ENCODE results near the gene RUBCNL.
"Not testable (repeated sequence)": the region's sequence is repeated elsewhere in the genome, so short reads cannot be mapped to it uniquely, and the experiment has no call there.

The RUBCNL gene, protein sequence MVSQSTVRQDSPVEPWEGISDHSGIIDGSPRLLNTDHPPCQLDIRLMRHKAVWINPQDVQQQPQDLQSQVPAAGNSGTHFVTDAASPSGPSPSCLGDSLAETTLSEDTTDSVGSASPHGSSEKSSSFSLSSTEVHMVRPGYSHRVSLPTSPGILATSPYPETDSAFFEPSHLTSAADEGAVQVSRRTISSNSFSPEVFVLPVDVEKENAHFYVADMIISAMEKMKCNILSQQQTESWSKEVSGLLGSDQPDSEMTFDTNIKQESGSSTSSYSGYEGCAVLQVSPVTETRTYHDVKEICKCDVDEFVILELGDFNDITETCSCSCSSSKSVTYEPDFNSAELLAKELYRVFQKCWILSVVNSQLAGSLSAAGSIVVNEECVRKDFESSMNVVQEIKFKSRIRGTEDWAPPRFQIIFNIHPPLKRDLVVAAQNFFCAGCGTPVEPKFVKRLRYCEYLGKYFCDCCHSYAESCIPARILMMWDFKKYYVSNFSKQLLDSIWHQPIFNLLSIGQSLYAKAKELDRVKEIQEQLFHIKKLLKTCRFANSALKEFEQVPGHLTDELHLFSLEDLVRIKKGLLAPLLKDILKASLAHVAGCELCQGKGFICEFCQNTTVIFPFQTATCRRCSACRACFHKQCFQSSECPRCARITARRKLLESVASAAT

DNA sequence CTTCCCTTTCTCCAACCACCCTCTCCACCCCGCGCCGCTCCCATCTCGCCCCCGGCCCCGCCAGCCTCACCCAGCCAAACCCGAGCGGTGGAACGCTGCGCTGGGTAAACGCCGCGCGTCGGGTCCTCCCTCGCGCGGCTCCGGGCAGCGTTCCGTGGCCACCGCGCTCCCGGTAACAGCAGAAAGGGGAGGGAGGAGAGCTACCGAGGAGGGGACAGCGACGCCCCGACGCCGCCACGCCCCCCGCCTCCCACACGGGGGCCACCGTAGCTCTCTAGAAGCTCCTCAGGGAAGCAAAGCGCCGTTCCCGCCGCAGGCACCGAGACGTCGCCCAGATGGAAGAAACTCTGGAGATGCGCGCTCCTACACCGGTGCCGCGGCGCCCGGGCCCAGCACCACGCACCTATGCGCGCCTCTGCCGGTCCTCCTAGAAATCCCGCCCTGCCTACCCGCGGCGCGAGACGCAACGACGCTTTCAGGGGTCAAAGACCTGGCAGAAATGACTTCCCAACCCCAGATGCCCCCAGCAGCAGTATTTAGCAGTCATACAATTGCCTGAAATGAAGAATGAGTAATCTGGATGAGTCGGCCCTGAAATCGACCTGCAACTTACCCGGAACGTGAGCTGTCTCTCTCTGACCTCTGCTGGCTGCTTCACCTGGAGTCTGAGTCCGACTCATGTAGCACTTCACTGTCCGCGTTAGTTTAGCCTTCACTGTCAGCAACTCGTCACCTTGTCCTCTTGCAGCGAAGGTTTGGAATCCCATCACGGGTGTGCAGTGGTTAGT is at the start of gene RUBCNL:
Gene RUBCNL (minus strand): TSS at position 189 of the 788 bp plus-strand sequence. CDS start 14,777 bp downstream, outside the sequence.
- DNase-seq = no peak

DNA sequence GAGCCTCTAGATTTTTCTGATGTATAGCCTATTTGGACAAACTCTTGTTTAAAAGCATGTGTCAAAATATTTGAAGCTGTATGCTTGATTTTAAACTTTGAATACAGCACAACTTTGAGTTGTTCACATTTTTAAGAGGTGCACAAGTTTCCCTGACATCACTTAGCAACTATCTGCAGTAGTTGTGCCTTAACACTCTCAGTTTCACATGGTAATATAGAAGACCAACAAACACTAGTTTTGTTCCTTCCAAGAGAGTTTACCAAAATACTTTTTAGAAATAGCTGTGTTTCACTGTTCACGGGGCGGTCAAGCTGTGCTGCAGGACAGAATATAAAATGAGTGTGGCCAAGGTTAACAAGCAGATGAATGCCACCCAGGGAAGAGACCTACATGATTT is 42.5 kb upstream of the RUBCNL start:
- not testable (repeated sequence) for DNase-seq

DNA sequence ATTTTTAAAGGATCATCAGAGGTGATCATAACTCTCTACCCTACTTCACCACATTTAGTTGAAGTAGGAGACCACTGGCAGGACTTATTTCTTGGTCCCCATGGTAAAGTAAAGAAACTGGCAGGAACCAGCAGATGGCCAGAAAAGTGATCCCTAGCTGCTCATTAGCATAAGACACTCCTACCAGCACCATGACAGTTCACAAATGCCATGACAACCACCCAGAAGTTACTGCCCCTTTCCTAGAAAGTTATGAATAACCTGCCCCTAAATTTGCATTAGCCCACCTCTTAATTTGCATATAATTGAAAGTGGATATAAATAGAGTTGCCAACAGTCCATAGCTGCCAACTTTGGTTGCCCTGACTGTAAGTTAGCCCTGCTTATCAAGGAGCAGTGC is 18.4 kb upstream of the RUBCNL start:
- no peak for DNase-seq

DNA sequence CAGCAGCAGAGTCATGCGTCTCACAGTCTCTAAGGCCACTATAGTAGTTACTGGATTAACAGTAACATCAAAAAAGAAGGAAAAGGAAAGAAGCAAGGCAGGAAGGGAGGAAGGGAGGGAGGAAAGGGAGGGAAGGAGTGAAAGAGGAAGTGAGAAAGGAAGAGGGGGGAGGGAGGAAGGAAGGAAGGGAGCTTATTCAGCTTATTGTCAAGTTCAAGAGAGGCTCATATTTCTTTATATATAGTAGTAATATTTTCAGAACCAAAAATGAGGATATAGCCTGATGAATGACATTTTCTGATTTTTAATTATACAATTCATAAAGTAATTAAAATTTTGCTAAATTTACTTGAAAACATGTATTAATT is 17.7 kb upstream of the RUBCNL start:
- DNase-seq = no peak

DNA sequence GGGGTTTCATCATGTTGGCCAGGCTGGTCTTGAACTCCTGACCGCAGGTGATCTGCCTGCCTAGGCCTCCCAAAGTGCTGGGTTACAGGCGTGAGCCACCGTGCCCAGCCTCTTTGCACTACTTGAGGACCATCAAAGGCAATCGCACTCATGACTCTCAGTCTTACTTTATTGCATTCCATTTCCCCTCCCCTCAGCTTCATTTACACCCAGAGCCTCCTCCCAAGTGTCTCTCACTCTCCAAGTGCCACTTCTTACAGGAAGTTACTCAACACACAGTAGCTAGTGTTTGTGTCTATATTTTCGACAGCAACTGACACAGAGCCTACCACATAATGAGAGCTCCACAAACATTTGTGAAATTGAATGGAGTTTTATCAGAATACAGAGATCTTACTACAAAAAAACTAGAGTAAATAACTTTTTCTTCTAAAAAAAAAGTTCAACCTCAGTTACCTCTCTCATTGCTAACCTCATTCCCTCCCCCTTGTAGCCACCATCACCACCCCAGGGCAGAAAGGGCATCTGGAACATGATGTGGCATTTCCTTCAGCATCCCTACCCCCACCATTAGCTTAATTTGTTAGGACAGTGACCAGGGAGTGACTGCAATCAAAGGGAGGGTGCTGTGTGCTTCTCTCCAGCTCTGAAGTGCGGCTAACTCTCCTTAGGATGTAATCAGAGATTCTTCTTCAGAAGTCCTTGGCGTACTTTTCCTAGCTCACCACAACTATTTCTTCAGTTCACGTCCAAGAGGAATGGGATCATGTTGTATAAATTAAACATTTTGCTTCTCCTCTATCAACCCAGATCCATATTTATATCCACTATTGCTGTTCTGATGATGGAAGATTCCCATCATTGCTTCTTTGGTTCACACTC is 17.0 kb upstream of the RUBCNL start:
- DNase-seq = no peak

DNA sequence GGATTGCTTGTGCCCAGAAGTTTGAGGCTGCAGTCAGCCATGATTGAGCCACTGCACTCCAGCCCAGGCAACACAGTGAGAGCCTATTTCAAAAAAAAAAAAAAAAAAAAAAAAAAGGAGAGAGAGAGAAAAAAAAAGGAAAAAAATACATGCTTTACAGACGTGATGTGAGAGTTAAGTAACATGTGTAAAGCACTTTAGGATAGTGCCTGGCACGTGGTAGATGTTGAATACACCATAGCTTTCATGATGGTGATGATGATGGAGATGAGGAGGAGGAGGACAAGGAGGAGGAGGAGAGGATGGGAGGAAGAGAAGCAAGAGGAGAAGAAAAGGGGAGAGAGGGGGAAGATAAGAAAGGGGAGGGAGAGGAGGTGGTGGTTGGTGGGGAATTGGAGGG is 15.1 kb upstream of the RUBCNL start:
- no peak for DNase-seq

DNA sequence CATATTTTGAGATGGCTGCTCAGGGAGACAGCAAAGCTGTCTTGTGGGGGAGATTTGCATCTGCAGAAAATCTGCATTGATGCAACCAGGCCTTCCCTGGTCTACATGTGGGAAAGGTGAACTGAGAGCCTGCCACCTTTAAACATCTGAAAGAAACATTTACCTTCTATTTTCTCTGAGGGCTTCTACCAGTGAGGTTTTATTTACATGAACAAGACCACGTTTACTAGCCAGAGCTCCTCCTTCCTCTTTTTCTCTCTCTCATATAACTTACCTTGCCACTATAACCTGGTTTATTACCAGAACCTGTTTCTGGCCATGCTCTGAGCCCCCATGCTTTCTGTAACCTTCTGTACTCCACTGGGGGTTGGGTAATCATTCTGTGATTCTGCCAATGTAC is 14.4 kb upstream of the RUBCNL start:
- no peak for DNase-seq

DNA sequence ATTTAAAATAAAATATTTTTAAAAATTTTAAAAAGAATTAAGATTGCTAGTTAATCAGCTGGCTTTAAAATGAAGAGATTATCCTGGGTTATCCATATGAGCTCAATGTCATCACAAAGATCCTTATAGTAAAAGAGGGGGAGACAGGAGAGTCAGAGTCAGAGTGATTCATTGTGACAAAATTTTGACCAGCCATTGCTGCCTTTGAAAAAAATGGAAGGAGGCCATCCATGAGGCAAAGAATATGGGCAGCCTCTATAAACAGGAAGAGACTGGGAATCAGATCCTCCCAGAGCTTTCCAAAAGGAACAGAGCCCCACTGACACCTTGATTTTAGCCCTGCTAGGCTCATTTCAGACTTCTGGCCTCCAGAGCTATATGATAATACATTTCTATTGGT is 9.3 kb upstream of the RUBCNL start:
- DNase-seq = no peak

DNA sequence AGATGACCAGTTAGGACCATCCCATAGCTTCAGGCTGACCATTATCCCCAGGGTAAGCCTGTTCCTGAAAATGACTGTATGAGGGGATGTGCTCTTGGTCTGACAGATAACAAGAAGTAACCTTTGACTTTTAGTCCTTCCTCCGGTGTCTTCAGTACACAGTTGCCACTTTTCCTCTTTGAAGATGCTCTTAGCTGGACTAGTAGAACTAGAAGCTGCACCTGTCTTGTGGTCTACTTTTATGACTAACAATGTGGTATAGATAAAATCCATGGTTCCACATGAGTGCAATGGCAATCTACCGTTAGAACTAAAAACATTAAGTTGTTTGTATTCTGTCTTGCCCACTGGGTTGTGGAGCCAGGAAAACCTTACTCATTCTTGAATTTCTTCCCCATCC is 5.9 kb upstream of the RUBCNL start:
- no peak for DNase-seq

DNA sequence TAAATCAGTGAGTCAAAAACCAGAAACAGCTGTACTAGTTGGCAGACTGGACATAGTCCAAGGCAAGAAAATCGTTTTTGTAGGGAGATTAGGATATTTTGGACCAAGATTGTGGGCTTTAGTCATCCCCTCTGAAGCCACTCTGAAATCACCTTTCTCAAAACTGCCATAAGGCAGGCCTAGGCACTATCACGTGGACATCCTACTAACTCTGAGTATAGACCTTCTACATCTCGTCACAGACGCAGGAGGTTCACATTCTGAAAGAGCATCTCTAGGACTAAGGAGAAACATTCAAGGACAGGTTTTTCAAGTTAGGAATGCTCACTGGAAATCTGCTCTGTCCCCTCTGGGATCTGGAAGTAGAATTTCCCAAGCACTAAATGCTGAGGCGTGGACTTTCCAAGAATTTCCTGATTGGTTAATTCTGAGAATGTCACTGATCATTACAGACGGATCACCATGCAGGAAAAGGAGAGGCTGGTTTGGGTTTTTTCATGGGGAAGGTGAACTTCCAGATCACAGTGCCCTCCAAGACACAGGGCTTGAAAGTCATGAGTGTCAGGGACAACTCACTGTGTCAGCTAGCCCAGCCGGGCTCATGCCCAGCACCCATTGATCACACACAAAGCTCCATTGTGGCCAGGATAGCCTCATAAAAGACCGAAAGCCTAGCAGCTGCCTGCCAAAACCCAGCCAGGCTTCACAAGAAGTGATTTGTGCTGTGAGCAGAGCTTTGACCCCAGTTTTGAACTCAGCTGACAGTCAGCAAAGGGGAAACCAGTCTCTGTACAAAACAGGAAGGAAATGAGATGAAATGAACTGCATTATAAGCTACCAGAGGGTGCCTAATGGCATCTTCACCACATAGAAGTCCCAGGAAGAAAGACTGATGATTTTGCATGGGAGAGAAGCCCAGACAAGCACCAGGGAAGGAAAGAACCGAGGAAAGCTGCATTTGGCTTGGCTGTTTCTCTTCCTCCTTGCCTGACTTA is 2.7 kb upstream of the RUBCNL start:
- no peak for DNase-seq

DNA sequence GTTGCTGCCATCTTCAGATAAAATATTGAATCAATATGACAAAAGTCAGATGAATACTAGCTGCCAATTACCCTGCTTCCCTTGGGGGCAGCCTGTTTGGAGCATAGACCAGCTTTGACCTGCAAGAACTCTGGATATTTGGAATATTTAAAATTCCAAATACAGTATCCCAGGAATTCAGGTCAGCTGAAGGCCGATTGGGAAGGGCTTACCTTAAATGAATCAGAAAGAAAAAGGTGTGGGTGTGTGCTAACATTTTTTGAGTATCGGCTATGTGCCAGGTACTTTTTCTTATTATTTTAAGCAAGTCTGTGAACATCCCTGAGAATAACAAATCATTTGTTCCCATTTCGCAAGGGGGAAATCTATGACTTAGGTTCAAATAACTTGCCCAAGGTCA is 1.8 kb upstream of the RUBCNL start:
- no peak for DNase-seq

DNA sequence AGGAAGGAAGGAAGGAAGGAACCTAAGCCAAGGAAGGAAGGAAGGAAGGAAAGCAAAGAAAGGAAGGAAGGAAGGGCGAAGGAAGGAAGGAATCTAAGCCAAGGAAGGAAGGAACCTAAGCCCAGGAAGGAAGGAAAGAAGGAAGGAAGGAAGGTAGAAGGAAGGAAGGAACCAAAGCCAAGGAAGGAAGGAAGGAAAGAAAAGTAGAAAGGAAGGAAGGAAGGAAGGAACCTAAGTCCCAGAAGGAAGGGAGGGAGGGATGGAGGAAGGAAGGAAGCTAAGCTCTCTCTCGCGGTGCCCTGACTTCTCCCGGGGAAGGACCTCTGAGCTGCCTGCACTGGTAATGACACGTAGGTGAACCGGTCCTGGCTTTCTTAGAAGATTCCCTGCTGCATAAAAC is 1.3 kb upstream of the RUBCNL start:
- no peak for DNase-seq

DNA sequence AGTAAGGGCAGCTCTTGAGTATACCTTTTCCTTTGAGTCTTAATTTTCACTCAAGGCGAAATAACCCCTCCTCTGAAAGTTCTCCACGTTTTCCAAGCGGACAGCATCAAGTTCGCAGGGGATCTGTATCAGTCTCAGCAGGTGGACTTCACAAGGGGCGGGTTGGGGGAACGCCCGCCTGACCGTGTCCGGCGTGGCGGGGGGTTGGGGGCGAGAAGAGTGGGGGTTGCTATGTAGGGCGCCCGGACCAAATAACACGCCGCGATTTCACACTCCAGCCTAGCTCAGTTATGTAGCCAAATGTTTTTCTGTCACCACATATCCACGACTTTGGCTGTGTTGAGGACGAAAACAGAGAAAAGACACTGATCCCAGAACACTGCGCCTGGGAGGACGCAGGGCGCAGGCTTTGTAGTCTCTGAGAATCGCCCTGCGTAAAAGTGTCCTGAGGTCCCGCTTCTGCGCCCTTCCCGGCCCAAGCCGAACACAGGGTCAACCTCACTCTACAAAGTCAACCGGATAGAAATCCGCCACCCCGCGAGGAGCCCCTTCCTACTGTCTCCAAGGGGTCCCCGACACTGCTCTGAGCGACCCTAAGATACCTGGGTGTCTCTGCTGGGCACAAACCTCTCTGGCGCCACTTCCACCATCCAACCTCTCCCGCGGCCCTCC is 524 bp downstream of the RUBCNL start:
- no peak for DNase-seq

DNA sequence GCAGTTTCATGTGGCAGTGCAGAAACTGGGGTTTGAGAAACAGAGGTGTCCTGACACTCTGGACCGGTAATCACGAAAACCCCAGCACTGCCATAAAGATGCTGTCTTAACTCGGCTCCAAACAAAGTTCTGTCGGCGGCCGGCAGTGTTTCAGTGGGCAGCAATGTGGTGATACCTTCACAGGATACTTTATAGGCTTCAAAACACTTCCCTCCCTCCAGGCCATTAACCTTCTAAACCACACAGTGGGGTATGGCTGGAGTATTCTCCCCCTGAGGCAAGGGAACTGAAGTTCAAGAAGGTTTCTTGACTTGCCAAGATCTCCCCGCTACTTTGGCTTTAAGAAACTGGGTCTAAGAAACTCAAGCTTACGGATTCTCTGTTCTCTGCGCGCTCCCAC is 1.1 kb downstream of the RUBCNL start:
- DNase-seq = no peak

DNA sequence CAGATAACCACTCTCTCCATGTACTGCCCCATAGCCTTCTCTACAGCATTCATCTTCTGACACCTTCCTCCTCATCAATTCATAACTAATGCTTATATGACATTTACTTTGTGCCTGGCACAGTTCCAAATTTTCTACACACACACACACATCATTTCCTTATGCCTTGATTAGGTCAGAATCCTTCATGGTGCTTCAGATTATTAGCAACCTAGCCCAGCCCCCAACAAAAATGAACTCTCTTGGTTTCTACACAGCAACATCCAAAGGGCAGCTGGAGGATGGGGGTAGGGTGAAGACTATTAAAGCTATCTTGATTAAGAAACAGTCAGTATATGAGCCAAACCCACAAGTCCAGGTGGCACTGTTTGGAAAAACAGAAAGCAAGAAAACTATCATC is 3.7 kb downstream of the RUBCNL start:
- DNase-seq = no peak

DNA sequence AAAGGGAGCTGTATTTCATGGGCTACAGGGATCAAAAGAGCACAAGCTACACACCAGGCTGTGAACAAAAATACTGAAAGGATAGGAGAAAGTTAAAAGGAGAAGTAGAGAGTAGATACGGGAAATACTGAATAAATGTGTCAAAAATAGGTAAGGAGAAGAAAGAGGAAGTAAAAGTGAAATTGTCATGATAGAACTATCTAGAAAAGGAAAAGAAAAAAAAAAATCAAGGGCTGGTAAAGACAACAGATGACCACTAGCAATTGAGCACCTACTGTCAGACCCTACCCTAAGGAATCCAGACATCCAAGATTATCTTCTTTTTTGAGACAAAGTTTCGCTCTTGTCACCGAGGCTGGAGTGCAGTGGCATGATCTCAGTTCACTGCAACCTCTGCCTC is 4.8 kb downstream of the RUBCNL start:
- DNase-seq = no peak

DNA sequence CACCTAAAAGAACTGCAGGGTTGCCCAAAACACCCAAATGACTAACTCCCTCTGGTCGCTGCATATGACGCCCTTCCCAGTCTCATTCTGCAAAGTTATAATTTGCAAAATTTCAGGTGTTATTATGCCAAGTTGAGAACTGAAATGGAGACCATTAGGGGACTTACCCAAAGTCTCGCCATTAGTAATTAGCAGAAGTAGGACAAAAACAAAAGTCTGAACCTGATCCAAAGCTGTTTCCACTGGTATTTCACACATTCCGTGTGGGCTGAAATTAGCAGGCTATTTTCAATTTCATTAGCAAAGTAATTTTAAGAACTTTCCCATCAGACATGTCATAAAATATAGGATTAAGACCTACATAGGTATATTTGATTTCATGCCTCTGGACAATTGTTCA is 6.8 kb downstream of the RUBCNL start:
- DNase-seq = no peak

DNA sequence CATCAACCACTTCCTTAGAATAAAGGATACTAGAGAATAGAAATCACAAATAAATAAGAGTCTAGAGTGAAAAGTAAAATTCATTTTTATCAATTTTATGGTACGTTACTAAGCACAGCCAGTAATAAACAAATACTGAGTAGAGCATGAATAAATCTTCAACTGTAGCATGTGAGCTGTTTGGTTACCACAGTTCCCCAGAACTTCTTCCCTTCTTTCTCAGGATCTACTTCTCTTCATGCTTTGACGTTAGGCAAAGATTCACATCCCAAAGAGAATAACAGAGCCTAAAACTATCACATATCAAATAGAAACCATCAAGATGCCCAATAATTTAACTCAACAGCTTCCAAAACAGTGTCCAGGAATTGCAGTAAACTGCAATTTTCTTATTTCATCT is 7.4 kb downstream of the RUBCNL start:
- no peak for DNase-seq

DNA sequence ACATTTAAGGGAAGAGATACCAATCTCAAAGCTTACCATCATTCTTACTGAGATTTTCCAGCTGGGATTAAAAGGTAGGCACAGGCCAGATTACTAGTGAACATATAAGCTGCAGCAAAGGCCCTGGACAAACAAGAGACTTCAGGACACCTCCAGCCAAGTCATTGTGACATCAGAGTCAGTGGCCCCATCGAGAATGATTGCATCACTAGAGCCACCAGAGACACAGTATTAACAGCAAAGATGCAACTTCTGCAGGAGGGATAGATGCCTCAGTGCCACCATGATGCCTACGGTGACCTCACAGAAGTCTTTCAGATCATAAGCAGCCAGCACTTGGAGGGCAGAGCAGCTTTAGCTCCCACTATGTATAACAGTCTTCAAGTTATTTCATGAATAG is 8.6 kb downstream of the RUBCNL start:
- DNase-seq = no peak

DNA sequence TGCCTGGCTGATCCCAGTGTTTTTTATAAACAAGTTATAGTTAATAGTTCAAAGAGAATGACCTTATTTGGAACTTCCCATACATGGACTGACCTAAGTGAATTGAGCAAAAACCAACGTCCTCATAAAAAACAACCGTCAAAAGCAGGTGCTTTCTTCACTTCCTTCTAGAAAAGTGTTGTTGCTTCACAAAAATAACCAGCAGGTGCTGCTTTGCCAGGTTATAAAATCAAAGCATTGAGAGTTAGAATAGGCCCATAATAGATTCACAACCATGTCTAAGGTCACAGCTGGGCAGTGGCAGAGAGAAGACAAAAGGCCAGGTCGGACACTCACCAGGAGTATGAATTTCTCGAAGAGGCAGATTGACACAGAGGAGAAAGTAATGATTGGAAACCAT is 9.5 kb downstream of the RUBCNL start:
- DNase-seq = no peak

DNA sequence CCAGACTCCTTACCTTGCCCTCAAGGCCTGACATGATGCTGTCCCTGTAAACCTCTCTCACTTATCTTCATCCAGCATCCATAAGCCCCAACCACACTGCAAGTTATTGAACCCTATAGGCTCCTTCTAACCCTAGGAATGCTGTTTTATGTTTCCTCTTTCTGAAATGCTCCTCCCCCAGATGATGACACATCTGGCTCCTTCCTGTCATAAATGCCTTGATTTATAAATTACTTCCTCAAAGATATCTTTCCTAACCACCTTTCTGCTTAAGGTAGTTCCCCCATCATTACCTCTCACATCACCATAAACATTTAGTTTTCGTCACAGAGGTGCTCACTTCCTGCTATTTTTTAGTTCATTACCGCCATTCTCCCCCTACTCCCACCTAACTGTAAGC is 12.3 kb downstream of the RUBCNL start:
- DNase-seq = no peak

All from NCI-H2107 (cell line).